Activated T-helper 1 cell treated with anti-CD3 and anti-CD28 coated beads, Interleukin-12 subunit alpha, Interleukin-12 subunit beta, Interleukin-2, Interleukin-4 antibody, amounts not matched to agents 30 ng/mL and 10 ng/mL and 1 ng/mL, durations not matched to agents 14 hours and 24 hours and 36 hours (primary cell): Measurements from ENCODE around the gene HIP1. TPM values are rescaled to one million over a fixed set of nuclear protein-coding genes. Genes with fewer than 3 reads are reported as not detected.
"Not testable (repeated sequence)": the region's sequence is repeated elsewhere in the genome, so short reads cannot be mapped to it uniquely, and the experiment has no call there.

Experiments used
- DNase-seq: peaks from one replicate; pipeline ENCODE4 v3.0.0; 2021; ENCODE audit warnings: low spot score
- H3K27ac Mint-ChIP-seq: one replicate; pipeline ENCODE4 v1.8.0; 2021; ENCODE audit warnings: mild to moderate bottlenecking, mixed read lengths
- H3K27me3 Mint-ChIP-seq: one replicate; pipeline ENCODE4 v1.8.0; 2022; ENCODE audit warnings: mild to moderate bottlenecking, moderate library complexity, mixed read lengths; ENCODE audit not compliant: insufficient read depth
- H3K36me3 Mint-ChIP-seq: one replicate; pipeline ENCODE4 v1.8.0; 2021; ENCODE audit warnings: low read depth, mixed read lengths
- H3K4me1 Mint-ChIP-seq: one replicate; pipeline ENCODE4 v1.8.0; 2021; ENCODE audit warnings: low read depth, mixed read lengths
- H3K4me3 Mint-ChIP-seq: one replicate; pipeline ENCODE4 v1.8.0; 2021; ENCODE audit warnings: mild to moderate bottlenecking, moderate library complexity, mixed read lengths
- H3K9me3 Mint-ChIP-seq: one replicate; pipeline ENCODE4 v1.8.0; 2021; ENCODE audit warnings: mixed read lengths
- intact Hi-C: fragments of 100-400 bp; cut with micrococcal nuclease; formaldehyde crosslinking; loops from one replicate; pipeline ENCODE4 v1.15.1; 2024
- total RNA-seq: library from RNA; stranded (reverse); gene quantifications from 2 replicates; pipeline ENCODE4 v1.2.3, GENCODE V29; 2022

The HIP1 gene
- total RNA-seq, 1 donor from 2014 or later = 2.3 TPM

DNA sequence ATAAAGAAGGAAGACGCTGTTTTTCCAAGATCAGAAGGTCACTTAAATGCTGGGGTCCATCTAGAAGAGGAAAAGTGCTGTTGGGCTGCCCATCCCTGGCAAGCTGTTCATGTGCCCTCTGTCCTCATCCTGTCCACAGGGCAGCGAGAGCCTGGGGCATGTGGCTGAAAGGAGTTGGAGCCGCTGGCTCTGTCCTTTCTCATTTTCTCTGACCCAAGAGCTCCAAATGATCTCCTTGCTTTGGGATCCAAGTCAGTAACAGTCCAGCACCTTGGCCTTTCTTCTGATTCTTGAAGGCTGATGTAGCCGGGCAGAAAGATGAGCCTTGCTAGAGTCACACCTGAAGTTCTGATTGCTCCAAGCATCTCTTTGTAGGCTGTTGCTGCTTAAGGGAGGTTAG, 202.2 kb downstream of the HIP1 start:
- intact Hi-C loops = no loop called here
- H3K36me3 Mint-ChIP-seq = no peaks in the 10 kb centered on the region
- no peak overlapping the region for H3K27ac Mint-ChIP-seq
- peaks cover 5% of the 10 kb centered on the region for H3K27me3 Mint-ChIP-seq
- H3K4me3 Mint-ChIP-seq = no peak overlapping the region
- H3K4me1 Mint-ChIP-seq = peaks cover 6% of the 10 kb centered on the region
- no peak for DNase-seq
- H3K9me3 Mint-ChIP-seq = no peaks in the 10 kb centered on the region

DNA sequence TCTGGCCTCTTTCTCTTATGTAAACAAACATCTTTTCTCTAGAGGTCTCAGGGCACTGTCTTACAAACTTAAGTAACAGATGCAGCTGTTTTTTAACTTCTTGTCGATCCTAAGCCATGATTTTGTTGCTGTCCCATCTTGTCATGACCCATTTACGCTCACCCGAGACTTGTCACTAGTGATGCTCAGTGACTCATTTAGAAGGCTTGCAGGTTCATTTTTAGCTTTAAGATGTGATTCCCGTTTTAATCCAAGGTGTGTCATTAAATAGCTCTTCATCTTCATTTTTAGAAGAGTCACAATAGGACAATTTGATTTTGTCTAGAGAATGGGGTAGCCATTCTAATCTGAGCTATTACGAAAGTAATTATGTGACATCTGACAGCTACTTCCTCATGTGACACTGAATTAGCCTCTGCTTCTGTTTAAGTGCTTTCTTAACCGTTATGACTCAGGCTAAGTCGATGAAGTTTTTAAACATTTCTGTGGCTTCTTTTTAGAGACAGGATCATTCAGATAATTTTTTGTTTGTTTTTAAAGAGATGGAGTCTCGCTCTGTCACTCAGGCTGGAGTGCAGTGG, 203.9 kb downstream of the HIP1 start:
- Mint-ChIP-seq H3K27ac (peak overlapping the region; percentile 2), H3K4me3 (no peak overlapping the region), H3K9me3 (no peaks in the 10 kb centered on the region), H3K4me1 (peaks cover 6% of the 10 kb centered on the region), H3K27me3 (peaks cover 5% of the 10 kb centered on the region), H3K36me3 (no peaks in the 10 kb centered on the region)
- intact Hi-C loops = no loop called here
- no peak for DNase-seq

DNA sequence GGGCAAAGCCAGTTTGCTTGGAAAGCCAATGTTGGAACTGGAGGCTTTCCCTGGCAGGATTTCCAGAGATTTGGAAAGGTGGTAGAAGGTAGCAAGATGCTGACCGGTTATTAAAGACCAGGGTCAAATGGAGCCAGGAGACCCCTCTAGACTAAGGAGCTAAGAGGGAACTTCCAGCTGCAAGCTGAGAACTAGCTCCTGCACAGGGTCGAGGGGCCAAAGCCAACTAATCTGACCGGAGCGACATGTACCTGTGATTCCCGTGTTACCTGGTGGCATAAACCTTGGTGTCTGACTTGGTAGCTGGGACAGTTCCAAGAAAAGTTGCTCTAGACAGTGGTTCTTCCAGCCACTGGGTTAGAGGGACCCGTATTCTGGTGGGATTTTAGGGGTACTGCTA, 204.8 kb downstream of the HIP1 start:
- intact Hi-C loops = no loop called here
- Mint-ChIP-seq H3K27ac (no peak overlapping the region), H3K4me1 (peaks cover 6% of the 10 kb centered on the region), H3K4me3 (no peak overlapping the region), H3K9me3 (no peaks in the 10 kb centered on the region), H3K27me3 (peaks cover 5% of the 10 kb centered on the region), H3K36me3 (no peaks in the 10 kb centered on the region)
- DNase-seq = no peak

DNA sequence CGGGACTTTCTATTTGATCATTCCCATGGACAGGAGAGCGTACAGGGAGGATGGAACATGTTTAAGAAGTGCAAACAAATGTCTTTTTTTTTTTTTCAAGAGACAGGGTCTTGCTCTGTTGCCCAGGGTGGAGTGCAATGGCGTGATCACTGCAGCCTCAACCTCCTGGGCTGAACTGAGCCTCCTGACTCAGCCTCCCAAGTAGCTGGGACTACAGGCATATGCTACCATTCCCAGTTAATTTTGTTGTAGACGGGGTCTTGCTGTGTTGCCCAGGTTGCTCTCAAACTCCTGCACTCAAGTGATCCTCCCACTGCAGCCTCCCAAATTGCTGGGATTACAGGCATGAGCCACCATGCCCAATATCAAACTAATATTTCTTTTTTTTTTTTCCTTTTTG, 206.1 kb downstream of the HIP1 start:
- no peaks in the 10 kb centered on the region for H3K36me3 Mint-ChIP-seq
- H3K4me3 Mint-ChIP-seq = no peak overlapping the region
- H3K4me1 Mint-ChIP-seq = peaks cover 11% of the 10 kb centered on the region
- no peak overlapping the region for H3K27ac Mint-ChIP-seq
- no peaks in the 10 kb centered on the region for H3K9me3 Mint-ChIP-seq
- intact Hi-C loops = no loop called here
- DNase-seq = no peak
- peaks cover 5% of the 10 kb centered on the region for H3K27me3 Mint-ChIP-seq

DNA sequence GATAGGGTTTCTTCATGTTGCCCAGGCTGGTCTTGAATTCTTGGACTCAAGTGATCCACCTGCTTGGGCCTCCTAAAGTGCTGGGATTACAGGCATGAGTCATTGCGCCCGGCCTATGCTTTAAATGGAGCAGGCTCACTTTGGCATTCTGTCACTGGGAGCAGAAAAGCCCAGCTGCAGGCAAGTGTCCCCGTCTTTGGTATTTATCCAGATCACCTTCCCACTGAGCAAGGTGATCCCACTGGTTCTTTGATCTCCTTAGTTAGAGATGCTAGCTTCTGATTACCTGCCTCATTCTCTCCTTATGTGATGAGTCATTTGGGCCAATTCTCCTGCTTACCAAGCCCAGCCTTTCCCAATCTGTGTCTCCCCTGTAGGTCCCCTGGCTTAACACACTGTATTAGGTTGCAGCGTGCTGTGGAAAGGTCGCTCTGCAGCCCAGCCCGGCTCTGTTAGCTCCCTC, 207.4 kb downstream of the HIP1 start:
- no peak overlapping the region for H3K27ac Mint-ChIP-seq
- H3K4me3 Mint-ChIP-seq = no peak overlapping the region
- intact Hi-C loops = no loop called here
- DNase-seq = no peak
- H3K36me3 Mint-ChIP-seq = no peaks in the 10 kb centered on the region
- H3K27me3 Mint-ChIP-seq = peaks cover 5% of the 10 kb centered on the region
- H3K4me1 Mint-ChIP-seq = peaks cover 20% of the 10 kb centered on the region
- H3K9me3 Mint-ChIP-seq = no peaks in the 10 kb centered on the region

DNA sequence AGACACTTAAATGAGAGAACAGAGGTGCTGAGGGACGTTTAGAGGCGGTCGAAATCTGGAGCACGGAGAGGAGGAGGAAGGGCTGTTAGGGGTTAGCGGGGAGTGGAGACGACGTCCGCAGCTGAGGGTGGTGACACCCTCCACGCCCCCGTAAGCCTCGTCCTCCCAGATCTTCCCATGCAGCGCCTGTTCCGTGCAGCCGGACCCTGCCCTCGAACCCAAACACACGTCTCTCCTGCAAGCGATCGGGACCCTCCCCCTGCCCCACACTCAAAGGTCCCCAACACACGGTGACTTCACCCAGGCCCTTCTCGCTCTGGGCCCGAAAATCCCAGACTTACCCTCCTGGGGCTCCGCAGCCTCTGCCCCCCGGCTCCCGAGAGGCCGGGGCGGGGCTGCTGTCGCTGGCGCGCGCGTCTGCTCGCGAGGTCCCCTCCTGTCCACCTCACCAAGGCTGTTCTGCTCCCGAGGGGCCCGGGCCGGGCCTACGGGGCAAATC, 211.5 kb downstream of the HIP1 start:
- H3K36me3 Mint-ChIP-seq = peaks cover 26% of the 10 kb centered on the region
- H3K27ac Mint-ChIP-seq = peak overlapping the region; percentile 79
- H3K9me3 Mint-ChIP-seq, H3K27me3 Mint-ChIP-seq: not testable (repeated sequence)
- DNase-seq = peak; percentile 3
- peaks cover 33% of the 10 kb centered on the region for H3K4me1 Mint-ChIP-seq
- H3K4me3 Mint-ChIP-seq = peak overlapping the region; percentile 90
- intact Hi-C loops = loop anchor here (5.0 to 10.0 kb wide), 2 partner anchors 455 to 828 kb away; partner anchors contain the start of genes RCC1L and YWHAG

DNA sequence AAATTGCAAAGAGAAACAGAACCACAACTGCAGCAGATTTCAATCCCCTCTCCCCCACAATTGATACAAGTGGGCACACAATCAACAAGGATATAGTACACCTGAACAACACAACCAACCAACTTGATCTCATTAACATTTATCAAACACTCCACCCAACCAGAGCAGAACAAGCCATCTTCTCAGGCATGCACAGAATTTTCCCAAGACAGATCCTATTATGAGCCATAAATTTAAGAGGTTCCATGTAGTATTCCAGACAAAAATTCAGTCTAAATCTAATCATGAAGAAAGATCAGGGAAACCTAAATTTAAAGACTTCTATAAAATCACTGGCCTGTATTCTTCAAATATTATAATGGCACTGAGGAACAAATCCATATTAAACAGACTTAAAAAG, 217.0 kb downstream of the HIP1 start:
- H3K4me3 Mint-ChIP-seq, DNase-seq, H3K27me3 Mint-ChIP-seq, H3K27ac Mint-ChIP-seq: not testable (repeated sequence)
- intact Hi-C loops = loop anchor here (10.0 kb wide), 1 partner anchor 833 kb away; the partner anchor contains the start of gene YWHAG
- peaks cover 53% of the 10 kb centered on the region for H3K36me3 Mint-ChIP-seq
- H3K4me1 Mint-ChIP-seq = peaks cover 26% of the 10 kb centered on the region
- H3K9me3 Mint-ChIP-seq = peaks cover 17% of the 10 kb centered on the region

DNA sequence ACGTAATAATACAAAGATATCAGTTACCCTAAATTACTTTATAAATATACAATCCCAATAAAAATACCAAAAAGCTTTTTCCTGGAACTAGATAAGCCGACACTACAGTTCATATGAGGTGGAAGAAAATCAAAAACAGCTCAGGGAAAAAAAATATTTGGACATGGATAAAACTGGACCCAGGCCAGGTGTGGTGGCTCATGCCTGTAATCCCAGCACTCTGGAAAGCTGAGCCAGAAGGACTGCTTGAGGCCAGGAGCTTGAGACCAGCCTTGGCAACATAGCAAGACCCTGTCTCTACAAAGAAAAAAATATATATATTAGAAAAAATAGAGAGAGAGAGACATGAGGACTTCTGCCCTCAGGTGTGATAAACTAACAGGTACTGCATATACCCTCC, 219.9 kb downstream of the HIP1 start:
- H3K27ac Mint-ChIP-seq, DNase-seq, intact Hi-C loops, H3K27me3 Mint-ChIP-seq, H3K4me3 Mint-ChIP-seq: not testable (repeated sequence)
- Mint-ChIP-seq H3K4me1 (peaks cover 11% of the 10 kb centered on the region), H3K36me3 (peaks cover 43% of the 10 kb centered on the region), H3K9me3 (peaks cover 17% of the 10 kb centered on the region)

DNA sequence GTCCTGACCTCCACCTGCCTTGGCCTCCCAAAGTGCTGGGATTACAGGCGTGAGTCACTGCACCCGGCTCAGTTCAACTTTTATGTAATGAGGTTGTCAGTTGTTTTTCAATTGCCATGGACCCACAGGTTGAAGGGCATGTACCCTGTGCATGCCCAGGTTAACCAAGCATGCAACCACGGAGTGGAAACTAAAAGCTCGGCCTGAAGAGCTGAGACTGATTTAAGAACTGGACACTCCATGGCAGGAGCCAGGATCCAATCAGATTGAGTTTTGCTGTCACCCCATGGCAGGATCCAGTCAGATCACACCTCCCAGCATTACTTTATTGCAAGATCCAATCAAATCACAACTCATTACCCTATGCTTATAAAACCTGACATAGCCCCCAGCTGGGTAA, 229.7 kb downstream of the HIP1 start:
- intact Hi-C loops, H3K27me3 Mint-ChIP-seq, H3K27ac Mint-ChIP-seq: not testable (repeated sequence)

DNA sequence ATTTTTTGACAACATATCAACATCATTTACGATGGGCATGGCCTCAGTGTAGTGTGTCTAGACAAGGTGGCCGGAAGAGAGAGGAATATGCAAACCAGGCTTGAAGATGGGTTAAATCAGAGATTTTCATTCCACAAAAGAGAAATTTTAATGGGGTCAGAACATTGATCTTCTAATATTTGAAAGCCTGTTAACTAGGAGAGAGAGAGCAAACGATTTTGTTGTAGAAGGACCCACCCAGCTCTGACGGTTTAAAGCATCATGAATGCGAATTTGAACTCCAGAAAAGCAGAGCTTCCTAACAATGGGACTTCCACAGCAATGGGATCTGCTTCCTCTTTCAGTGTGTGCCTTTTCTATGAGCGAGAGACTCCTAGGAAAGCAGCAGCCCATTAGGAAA, 246.7 kb downstream of the HIP1 start, which contains the start of gene SPDYE5:
Gene SPDYE5 (plus strand): TSS at position 301 of the 400 bp plus-strand sequence. CDS start 1,728 bp downstream, outside the sequence.
- H3K36me3 Mint-ChIP-seq, H3K4me3 Mint-ChIP-seq, H3K9me3 Mint-ChIP-seq, DNase-seq, H3K27ac Mint-ChIP-seq, H3K27me3 Mint-ChIP-seq, H3K4me1 Mint-ChIP-seq, intact Hi-C loops: not testable (repeated sequence)

More for the DNA sequence above, 229.7 kb downstream of the HIP1 start:
- not testable (repeated sequence) for H3K4me1 Mint-ChIP-seq, H3K9me3 Mint-ChIP-seq, DNase-seq, H3K36me3 Mint-ChIP-seq, H3K4me3 Mint-ChIP-seq

DNA sequence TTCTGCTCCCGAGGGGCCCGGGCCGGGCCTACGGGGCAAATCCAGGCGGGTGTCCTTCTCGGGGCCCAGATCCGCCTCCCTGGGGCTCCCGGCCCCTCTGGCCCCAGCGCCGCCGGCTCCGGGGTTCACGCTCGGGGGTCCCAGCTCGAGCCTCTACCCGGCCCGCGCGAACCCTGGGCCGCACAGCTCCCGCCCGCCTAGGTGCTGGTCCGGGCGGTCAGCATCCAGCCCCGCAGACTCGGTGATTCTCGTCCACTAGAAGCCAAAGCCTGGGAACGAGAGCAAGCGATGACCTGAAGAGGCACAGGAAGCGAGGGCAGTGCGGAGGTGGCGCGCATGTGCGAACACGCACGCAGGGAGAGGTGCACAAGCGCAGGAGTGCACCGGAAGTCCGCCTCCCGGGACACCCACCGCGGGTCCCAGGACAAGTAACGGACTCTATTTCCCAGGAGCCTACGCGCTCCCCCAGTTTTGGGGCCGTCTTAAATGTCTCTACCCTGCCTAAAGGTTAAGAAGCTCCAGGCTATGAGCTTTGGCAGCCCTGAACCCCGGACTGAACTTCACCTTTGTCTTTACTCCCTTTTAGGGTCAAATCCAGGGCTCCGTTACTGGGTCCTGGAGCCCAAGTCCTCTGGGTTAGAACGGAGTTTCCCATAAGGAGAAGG, 252.6 kb downstream of the HIP1 start, which contains the start of gene POM121C:
Gene POM121C (minus strand): TSS at position 321 of the 665 bp plus-strand sequence. CDS start 44,803 bp downstream, outside the sequence.
- H3K27me3 Mint-ChIP-seq, H3K4me1 Mint-ChIP-seq, H3K9me3 Mint-ChIP-seq, intact Hi-C loops: not testable (repeated sequence)
- peak within 1 kb of the TSS; percentile 94 for H3K4me3 Mint-ChIP-seq
- peak; percentile 81 for DNase-seq
- H3K27ac Mint-ChIP-seq = peak within 1 kb of the TSS; percentile 86
- H3K36me3 Mint-ChIP-seq = peaks cover 15% of the 10 kb centered on the region

DNA sequence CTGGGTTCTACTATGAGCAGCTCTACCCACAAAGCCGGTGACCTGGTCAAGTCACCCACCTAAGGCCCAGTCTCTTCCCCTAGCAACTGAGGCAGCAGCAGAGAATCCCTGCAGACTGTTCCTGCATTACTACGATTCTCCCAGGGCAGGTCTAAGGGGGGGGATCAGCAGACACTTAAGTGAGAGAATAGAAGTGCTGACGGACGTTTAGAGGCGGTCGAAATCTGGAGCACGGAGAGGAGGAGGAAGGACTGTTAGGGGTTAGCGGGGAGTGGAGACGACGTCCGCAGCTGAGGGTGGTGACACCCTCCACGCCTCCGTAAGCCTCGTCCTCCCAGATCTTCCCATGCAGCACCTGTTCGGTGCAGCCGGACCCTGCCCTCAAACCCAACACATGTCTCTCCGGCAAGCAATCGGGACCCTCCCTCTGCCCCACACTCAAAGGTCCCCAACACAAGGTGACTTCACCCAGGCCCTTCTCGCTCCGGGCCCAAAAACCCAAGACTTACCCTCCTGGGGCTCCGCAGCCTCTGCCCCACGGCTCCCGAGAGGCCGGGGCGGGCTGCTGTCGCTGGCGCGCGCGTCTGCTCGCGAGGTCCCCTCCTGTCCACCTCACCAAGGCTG, 253.3 kb downstream of the HIP1 start:
- DNase-seq = not testable (repeated sequence)

More for the DNA sequence above, 253.3 kb downstream of the HIP1 start:
- Mint-ChIP-seq H3K36me3 (peaks cover 15% of the 10 kb centered on the region), H3K27ac (peak overlapping the region; percentile 86), H3K4me3 (peak overlapping the region; percentile 94)
- H3K9me3 Mint-ChIP-seq, H3K4me1 Mint-ChIP-seq, intact Hi-C loops, H3K27me3 Mint-ChIP-seq: not testable (repeated sequence)
